Sciatic nerve (tissue), 2 donors: ENCODE data around the gene ZDHHC14. TPM values are rescaled to one million over a fixed set of nuclear protein-coding genes. Genes with fewer than 3 reads are reported as not detected.
"Not testable (repeated sequence)": the region's sequence is repeated elsewhere in the genome, so short reads cannot be mapped to it uniquely, and the experiment has no call there.

Source experiments
- ATAC-seq: fragments of 200-7000 bp; cut with Tn5 transposase; one replicate; pipeline ENCODE4 v1.9.1; 2020; ENCODE audit warnings: mild to moderate bottlenecking, moderate library complexity
- DNase-seq: peaks from one replicate; pipeline ENCODE4 v3.0.0-alpha.2; 2020; ENCODE audit warnings: low spot score
- intact Hi-C: fragments of 100-400 bp; cut with DNase I; formaldehyde crosslinking; loops from one replicate; pipeline ENCODE4 v1.14.2; 2022
- total RNA-seq: library from RNA; stranded (reverse); fragmentation: NEBNext Ultra II Directional; extraction: Animal tissue kit (Norgen Biotek cat#: 25700); gene quantifications from one replicate; pipeline ENCODE4 v1.2.1, GENCODE V29; 2021
- donor health status: DM: no; HTN: no; CAD: no.
- donor health status: DM: no; HTN: no; CAD: no.

ZDHHC14 gene
- total RNA-seq, 1 donor from 2014 or later: 19.1 TPM

DNA sequence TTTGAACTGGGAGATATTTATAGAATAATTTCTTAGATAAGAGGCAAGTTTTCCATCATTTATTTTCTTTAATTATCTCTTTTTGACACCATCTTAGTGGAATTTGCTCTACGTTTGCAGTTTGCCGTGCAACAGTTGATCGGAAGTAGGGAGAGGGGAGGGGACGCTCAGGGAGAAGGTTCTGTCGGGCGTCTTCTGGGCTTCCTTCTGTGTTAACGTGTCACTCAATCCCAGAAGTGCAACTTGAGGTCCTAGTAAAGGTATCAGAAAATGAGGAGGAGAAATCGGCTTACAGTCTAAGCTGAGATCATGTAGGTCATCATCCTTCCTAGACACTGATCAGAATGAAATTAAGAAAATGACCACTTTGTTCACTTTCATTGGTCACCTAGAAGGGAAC is 293.1 kb downstream of the ZDHHC14 start:
- no peak for DNase-seq
- ATAC-seq: no peak
- intact Hi-C loops: loop anchor here (10.0 kb wide), 1 partner anchor 171 kb away; no protein-coding TSS in a partner anchor

DNA sequence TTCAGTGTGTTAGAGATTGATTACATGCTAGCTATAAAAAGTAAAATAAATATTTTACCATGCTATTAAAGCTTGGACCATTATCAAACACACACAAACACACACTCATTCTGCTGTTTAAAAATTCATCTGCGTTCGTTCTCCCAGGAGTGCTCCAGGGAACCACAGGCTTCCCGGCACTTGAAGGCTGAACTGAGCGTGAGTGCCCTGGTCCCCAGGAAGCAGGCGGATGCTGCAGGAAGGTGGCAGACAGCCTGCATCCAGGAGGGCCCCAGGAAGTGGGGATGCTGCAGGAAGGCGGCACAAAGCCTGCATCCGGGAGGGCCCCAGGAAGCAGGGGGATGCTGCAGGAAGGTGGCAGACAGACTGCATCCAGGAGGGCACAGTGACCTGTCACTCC is 294.8 kb downstream of the ZDHHC14 start:
- intact Hi-C loops: loop anchor here (10.0 kb wide), 1 partner anchor 169 kb away; no protein-coding TSS in a partner anchor
- ATAC-seq (no peak), DNase-seq (no peak)

DNA sequence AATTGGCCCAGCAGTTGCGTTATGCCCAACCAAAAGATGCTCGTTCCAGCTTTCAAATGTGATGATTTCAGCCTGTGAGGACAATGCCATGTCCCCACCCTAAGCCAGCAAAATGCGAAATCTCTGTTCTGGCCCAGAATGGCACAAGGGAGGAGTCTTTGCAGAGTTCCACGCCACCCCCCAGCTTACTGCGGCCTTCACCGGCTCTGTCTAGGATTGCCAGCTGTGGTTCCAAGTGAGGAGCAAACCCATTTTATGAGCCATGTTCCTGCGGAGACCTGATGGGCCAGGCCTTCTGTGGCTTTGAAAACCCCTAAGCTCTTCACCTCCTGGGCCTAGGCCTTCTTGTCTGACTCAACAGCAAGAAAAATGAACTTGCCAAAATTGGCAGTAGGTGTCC is 295.3 kb downstream of the ZDHHC14 start:
- ATAC-seq (no peak), DNase-seq (no peak)
- intact Hi-C loops: loop anchor here (10.0 kb wide), 1 partner anchor 169 kb away; no protein-coding TSS in a partner anchor

DNA sequence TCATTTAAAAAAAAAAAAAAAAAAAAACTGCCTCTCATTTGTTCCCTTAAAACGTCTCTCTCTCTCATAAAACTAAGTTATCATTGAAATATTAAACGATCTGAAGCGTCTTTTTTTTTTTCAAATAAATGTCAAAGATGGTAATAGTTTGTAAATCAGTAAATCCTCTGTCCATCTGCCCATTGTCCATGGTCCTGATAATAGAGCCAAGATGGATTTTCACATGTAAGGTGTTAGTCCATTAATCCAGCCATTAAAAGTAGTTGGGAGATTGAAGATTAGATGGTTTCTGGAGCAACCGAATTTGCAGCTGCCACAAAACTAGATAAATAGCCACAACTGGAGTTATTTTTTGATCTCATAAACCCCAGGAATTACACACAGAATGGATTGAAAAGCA is 296.2 kb downstream of the ZDHHC14 start:
- intact Hi-C loops: loop anchor here (10.0 kb wide), 1 partner anchor 168 kb away; no protein-coding TSS in a partner anchor

DNA sequence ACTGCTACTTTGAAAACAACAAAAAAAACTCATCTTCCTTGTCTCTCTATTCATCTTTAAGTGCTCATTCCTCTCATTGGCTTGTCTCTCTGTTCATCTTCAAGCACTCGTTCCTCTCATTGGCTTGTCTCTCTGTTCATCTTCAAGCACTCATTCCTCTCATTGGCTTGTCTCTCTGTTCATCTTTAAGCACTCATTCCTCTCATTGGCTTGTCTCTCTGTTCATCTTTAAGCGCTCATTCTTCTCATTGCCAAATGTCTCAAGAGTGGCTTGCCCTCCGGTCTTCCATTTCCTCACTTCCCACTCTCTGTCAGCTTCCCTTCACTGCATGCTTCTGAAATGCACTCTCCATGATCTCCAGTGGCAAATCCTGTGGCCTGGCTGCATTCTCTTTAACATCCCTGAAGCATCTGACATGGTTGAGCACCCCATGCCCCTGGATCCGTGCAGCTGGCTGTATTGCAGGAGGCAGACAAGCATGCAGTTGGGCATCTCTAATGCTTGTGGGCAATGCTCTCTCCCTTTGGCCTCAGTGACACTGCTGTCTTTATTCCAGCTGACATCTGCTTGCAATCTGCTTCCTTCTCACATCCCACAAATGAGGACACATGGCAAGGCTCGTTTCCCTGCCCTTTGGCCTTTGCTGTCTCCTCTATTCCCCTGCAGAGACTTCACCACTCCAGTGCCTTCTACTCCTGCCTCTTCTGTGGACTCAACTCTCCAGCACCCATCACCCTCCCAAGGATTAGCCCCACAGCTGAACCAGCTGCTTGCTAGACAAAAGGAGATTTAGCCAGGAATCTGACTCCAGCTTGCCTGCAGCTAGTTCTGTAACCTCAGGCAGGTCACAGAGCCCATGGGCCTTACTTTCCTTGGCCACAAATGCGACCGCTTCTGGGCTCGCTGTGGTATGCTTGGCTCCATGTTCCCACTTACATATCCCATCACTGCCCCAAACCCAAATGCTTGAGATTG is 298.9 kb downstream of the ZDHHC14 start:
- ATAC-seq: peak; percentile 16
- intact Hi-C loops: loop anchor here (10.0 kb wide), 1 partner anchor 165 kb away; no protein-coding TSS in a partner anchor
- DNase-seq: no peak

More for the DNA sequence above, 296.2 kb downstream of the ZDHHC14 start:
- DNase-seq (no peak), ATAC-seq (no peak)

DNA sequence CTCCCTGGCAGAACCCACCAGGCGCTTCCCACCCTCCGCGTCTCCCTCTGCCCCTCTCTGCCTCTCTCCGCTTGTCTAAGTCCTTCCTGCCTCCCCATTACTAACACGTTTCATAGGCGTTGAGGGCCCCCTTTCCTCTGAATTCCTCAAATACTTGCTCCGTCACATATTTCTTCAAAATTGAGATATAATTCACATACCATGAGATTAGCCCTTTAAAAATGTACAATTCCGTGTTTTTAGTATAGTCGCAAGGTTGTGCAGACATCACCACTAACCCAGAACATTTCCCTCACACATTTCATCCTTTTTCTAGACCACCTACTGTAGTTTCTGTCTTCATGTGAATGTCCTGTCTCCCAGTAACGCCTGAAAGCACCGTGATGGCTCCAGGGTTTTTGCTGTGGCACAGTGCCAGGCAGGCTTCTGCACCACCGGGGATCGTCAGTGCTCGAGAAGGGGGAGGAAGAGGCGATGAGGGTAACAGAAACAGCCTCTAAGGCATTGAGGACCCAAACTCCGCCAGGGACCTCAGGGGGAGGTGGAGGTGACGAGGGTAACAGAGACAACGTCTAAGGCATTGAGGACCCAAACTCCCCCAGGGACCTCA is 300.2 kb downstream of the ZDHHC14 start:
- DNase-seq: no peak
- intact Hi-C loops: no loop called here
- ATAC-seq: no peak

DNA sequence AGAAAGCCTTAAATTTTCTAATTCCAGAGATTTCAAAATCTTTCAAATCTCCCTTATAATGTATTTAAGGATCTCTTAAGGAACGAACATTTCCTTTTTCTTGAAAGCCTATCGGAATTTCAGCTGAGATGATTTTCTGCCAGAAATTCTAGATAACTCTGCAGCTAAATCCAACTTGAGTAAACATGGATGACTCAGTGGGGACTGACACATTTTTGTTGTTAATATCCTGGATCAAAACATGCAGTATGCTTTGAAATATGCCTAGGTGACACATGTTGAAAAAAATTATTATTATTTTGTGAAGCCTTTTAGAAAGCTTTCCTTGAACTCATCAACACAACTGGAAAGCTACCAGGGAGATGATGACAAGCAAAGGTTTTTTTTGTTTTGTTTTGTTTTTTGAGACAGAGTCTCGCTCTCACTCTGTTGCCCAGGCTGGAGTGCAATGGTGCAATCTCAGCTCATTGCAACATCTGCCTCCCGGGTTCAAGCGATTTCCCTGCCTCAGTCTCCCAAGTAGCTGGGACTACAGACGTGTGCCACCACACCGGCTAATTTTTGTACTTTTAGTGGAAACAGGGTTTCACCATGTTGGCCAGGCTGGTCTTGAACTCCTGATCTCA is 302.0 kb downstream of the ZDHHC14 start:
- intact Hi-C loops: no loop called here
- DNase-seq: no peak
- ATAC-seq: peak; percentile 55

DNA sequence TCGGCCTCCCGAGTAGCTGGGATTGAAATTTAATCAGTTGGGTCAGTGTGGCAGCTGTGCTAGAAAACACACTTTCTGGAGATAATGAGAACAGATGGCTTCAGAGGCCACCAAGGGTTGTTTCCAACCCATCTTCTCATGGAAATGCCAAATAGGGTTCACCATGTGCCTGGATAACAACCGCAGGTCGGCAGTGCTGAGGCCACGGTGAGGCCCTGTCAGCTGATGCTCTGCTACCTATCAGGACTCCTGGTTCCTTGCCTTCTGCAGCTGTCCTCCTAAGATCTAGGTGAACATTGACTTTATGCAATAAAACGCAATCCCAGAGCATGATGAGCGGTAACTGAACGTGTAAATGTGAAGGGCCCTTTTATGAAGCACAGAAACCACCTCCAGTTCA is 302.7 kb downstream of the ZDHHC14 start:
- ATAC-seq: no peak
- intact Hi-C loops: no loop called here
- DNase-seq: no peak

DNA sequence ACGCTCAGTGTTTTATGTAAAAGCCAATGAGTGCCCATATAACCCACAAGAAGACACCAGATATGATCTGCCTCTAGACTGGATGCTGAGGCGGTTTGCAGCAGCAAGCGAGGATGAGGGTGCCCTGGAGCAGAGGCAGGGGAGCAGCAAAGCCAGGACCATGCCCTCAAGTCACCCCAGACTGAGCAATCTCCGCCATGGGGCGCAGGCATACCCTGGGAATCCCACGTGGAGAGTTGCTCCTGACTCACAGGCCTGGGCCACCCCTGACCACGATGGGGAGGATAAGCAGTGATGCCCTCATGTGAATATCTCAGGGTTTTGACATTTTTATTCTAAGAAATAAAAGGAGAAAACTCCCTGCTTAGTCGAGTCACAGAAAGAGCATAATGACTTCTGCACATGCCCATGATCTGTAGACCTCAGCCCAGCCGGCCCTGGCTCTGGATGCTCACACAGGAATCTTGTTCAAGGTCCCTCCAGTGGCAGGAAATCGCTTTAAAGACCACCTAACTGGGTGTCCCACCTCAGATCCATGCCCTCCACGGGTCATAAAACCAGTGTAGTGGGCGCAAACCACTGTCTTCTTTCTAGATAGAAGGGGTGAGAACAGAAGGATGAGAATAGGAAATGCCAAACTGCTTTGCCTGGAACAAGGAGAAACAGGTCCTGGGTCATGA is 303.8 kb downstream of the ZDHHC14 start:
- DNase-seq (no peak), ATAC-seq (no peak)
- intact Hi-C loops: no loop called here

DNA sequence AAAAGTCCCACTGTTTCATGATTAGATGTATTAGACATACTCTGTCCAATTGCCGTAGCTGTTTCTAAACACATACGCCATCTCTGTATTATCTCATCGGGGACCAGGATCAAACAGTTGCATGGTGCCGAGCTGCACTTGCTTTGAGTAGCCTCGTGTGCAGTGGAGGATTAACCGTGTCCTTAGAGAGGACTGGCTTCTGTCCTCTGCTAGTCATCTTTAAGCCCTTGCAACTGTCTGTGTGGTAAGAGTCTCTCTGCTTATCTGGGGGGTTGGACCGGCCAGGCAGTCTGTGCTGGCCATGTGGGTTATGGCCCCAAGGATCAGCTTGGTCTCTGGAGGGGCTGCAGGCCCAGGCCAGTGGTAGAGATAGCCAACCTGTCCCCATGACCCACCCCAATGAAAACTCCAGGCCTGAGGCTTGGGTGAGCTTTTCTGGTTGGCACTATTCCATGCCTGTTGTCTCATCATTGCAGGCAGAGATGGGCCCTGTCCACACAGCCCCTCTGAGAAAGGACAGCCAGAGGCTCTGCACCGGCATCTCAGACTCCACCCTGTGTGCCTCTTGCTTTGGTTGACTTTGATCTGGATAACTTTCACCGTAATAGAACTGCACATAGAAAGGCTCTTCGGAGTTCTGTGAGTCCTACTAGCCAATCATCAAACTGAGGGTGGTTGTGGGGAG is 304.7 kb downstream of the ZDHHC14 start:
- intact Hi-C loops: no loop called here
- no peak for ATAC-seq

DNA sequence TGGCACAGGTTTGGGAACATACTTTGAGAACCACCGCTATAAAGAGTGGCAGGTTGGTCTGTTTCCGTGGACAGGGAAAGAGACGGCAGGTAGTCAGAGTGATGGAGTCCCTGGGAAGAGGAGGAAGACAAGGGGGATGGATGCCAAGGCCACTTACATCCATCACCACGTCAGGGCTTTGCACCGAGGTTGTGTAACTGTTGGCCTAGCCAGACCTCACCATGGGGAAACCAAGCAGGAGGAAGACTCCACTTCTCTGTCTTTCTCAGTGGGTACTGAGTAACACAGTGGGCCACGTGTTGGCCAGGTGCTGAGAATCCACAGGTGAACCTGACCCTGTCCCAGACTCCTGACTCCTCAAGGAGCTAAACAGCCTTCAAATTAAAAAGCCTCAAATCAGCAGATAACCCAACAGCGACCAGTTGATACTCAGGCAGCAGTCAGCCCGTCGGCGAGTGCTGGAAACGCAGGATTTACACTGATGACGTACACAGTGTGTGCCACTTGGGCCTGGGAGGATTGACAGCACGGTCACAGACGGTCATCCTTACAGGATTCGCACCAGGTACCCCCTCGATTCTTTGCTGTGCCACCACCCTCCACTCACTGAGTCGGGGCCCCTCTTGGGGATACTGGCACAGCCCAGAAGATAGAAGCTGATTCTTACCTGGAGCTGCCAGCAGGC is 307.4 kb downstream of the ZDHHC14 start:
- ATAC-seq (no peak), DNase-seq (no peak)
- intact Hi-C loops: no loop called here

More for the DNA sequence above, 304.7 kb downstream of the ZDHHC14 start:
- no peak for DNase-seq

DNA sequence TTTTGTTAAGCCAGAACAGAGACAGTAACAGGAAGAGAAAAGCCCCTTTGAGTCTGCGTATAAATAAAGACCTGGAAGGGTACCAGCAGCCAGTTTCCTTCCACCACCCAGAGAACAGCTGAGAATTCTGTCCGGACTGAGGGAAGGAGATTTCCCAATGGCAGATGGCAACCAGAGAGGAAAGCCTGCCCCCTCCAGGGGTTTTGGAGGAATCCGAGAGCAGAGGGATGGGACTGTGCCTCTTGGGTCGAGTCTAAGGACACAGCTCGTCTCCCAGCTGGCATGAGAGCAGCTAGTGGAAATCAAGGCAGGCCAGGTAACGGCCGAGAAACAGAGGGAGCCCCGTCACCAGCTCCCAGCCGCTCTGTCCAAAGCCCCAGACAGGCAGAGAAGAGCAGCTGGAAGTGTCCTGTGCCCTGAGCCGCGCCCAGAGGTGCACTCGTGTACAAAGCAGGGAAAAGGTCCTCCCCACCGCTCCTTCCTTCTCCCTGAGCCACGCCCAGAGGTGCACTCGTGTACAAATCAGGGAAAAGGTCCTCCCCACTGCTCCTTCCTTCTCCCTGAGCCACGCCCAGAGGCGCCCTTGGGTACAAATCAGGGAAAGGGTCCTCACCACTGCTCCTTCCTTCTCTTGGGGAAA is 308.1 kb downstream of the ZDHHC14 start:
- intact Hi-C loops: no loop called here
- ATAC-seq: peak; percentile 29
- no peak for DNase-seq

DNA sequence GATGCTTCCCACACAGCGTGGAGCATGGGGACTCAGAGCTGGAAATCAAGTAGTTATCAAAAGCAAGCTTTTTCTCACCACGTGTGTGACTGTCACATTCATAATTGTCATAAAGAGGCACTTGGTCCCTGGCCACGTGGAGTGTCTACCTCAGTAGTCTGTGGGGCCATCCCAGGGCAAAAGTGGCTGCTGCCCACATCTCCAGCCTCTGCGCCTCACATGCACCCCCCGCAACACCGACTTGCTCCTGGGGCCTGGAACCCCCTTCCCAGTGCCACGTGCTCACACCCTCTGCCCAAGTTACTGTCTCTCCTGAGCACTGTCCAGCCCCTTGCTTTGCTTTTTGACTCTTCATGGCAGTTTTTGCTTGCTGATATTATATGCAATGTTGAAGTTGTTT is 308.9 kb downstream of the ZDHHC14 start:
- ATAC-seq (no peak), DNase-seq (no peak)
- intact Hi-C loops: no loop called here

DNA sequence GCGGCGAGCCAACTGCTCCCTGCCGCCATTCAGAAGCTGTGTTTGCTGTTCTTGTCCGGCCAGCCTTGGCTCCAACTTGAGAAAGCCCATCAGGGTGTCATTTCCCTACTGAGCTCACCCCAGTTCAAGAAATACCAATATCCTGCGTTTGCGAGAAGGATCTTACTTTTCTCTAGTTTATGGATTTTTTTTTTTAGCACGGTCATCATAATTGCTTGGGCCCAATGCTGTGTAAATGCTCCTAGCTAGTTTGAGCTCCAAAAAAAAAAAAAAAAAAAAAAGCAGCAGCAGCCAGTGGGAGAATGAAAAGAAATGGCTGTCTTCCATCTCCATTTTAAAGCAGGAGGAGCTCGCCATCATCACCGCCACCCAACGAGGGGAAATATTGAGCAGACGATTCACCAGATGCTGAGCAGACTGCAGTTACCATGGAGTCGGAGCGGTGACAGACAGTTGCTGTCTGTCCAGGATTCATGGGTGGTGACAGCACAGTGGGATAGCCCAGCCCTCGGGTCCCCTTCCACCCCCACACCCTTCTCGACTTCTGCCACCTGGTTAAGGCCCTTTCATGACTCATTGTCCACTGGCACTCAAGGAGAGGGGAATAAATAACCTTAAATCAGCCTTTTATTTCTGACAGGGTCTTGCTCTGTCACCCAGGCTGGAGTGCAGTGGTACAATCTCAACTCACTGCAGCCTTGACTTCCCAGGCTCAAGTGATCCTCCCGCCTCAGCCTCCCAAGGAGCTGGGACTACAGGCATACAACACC is 309.6 kb downstream of the ZDHHC14 start:
- no peak for DNase-seq
- ATAC-seq: no peak

DNA sequence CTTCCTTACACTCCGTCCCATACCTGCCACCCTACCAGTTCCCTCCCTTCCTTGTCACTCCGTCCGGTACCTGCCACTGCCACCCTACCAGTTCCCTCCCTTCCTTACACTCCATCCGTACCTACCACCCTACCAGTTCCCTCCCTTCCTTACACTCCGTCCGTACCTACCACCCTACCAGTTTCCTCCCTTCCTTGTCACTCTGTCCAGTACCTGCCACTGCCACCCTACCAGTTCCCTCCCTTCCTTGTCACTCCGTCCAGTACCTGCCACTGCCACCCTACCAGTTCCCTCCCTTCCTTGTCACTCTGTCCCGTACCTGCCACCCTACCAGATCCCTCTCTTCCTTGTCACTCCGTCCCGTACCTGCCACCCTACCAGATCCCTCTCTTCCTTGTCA is 310.6 kb downstream of the ZDHHC14 start:
- intact Hi-C loops: not testable (repeated sequence)

More for the DNA sequence above, 309.6 kb downstream of the ZDHHC14 start:
- intact Hi-C loops: no loop called here

DNA sequence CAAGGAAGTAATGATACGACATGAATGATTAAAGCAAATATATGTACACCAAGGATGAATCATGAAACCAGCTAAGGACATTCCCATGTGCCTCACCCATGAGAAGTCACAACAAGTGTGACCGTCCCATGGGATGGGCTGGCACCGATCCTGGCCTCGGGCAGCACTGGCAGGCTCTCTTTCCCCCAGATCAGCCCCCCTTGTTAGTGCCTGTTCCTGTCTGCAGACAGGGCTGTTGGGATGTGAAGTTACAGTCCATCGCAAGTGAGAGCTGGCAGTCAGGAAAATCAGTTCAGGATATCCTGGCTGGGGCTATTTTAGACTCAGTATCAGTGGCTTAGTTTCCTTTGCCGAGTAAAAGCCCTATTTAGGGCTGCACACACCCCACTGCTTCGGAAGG is 312.9 kb downstream of the ZDHHC14 start:
- ATAC-seq (no peak), DNase-seq (no peak)
- intact Hi-C loops: no loop called here

More for the DNA sequence above, 310.6 kb downstream of the ZDHHC14 start:
- ATAC-seq, DNase-seq: not testable (repeated sequence)
